H1 (cell line): ENCODE measurements around the gene OTOF. TPM values are rescaled to one million over a fixed set of nuclear protein-coding genes. Genes with fewer than 3 reads are reported as not detected.

Source experiments
- CTCF ChIA-PET: fragments of 300-600 bp; sonication (Branson Sonifier 250); formaldehyde crosslinking; loops from one replicate; lab custom pipeline; 2021; ENCODE audit not compliant: partially characterized antibody; lab: Charles Lee
- POLR2A ChIA-PET: fragments of 300-600 bp; sonication (Branson Sonifier 250); formaldehyde crosslinking; loops from one replicate; lab custom pipeline; 2021; ENCODE audit warnings: inconsistent platforms; ENCODE audit not compliant: partially characterized antibody; lab: Charles Lee
- DNase-seq, 2 experiments: peaks; one replicate each; pipeline versions ENCODE4 v3.0.0 to v3.0.0-alpha.2; 2010 to 2022; ENCODE audit warnings: low spot score in 2 of 2, low read depth in 1 of 2, mixed read lengths in 1 of 2
- FAIRE-seq: peaks from 2 replicates; lab custom pipeline; 2011; peaks lifted over from hg19 to GRCh38; lab: Jason Lieb, UNC
- H2AFZ ChIP-seq: 2 replicates; pipeline ENCODE4 v1.8.1; 2012; ENCODE audit warnings: low read length, inconsistent platforms
- H2AK5ac ChIP-seq: 2 replicates; pipeline ENCODE4 v1.6.1; 2013; ENCODE audit warnings: low read depth, low read length
- H2BK120ac ChIP-seq: replicated peaks from 2 replicates; pipeline ENCODE3; 2013; ENCODE audit warnings: low read depth, low read length, inconsistent platforms
- H2BK12ac ChIP-seq: 2 replicates; pipeline ENCODE4 v1.6.1; 2013; ENCODE audit warnings: low read depth, low read length
- H2BK15ac ChIP-seq: 2 replicates; pipeline ENCODE4 v1.6.1; 2013; ENCODE audit warnings: low read length
- H2BK20ac ChIP-seq: 2 replicates; pipeline ENCODE4 v1.6.1; 2013; ENCODE audit warnings: low read length
- H2BK5ac ChIP-seq: 2 replicates; pipeline ENCODE4 v1.6.1; 2013; ENCODE audit warnings: low read depth, low read length
- H3K14ac ChIP-seq: 2 replicates; pipeline ENCODE4 v1.6.1; 2013; ENCODE audit warnings: inconsistent platforms; ENCODE audit not compliant: insufficient read length
- H3K18ac ChIP-seq: 2 replicates; pipeline ENCODE4 v1.6.1; 2013; ENCODE audit warnings: low read length; ENCODE audit errors: extremely low read depth
- H3K23ac ChIP-seq: 2 replicates; pipeline ENCODE4 v1.6.1; 2013; ENCODE audit warnings: inconsistent platforms; ENCODE audit not compliant: insufficient read length
- H3K23me2 ChIP-seq: 2 replicates; pipeline ENCODE4 v1.6.1; 2013; ENCODE audit warnings: low read depth, low read length
- H3K27ac ChIP-seq: 2 replicates; pipeline ENCODE4 v1.6.1; 2011; ENCODE audit warnings: low read depth, low read length, inconsistent platforms
- H3K27me3 ChIP-seq, 4 experiments: replicated peaks in 1 of 4; 1 replicate in 1 of 4; 2 replicates in 3 of 4; pipeline versions ENCODE4 v1.6.1 to v1.8.1; 2011 to 2013; ENCODE audit warnings: low read length in 3 of 4, mild to moderate bottlenecking in 3 of 4, inconsistent platforms in 2 of 4, mixed read lengths in 2 of 4, moderate library complexity in 1 of 4; ENCODE audit not compliant: control insufficient read depth in 3 of 4, insufficient read depth in 3 of 4; ENCODE audit errors: extremely low read depth in 1 of 4
- H3K36me3 ChIP-seq, 4 experiments: 2 replicates each; pipeline versions ENCODE4 v1.6.1 to v1.8.1; 2011 to 2013; ENCODE audit warnings: mild to moderate bottlenecking in 4 of 4, low read length in 3 of 4, moderate library complexity in 2 of 4, control low read depth in 1 of 4, inconsistent platforms in 1 of 4; ENCODE audit not compliant: insufficient read depth in 4 of 4, control insufficient read depth in 2 of 4
- H3K4ac ChIP-seq: replicated peaks from 2 replicates; pipeline ENCODE3; 2013; ENCODE audit warnings: low read length, low read depth, mixed read lengths, inconsistent platforms; ENCODE audit not compliant: insufficient read length
- H3K4me1 ChIP-seq, 4 experiments: replicated peaks in 1 of 4; 1 replicate in 1 of 4; 2 replicates in 3 of 4; pipeline versions ENCODE4 v1.6.1 to v1.8.1; 2011 to 2013; ENCODE audit warnings: low read length in 3 of 4, inconsistent platforms in 2 of 4, mixed read lengths in 1 of 4; ENCODE audit not compliant: insufficient read depth in 4 of 4, control insufficient read depth in 3 of 4
- H3K4me2 ChIP-seq, 2 experiments: 2 replicates each; pipeline versions ENCODE4 v1.6.1 to v1.8.1; 2011 to 2013; ENCODE audit warnings: low read depth in 2 of 2, low read length in 2 of 2, control low read depth in 1 of 2, inconsistent platforms in 1 of 2, mild to moderate bottlenecking in 1 of 2; ENCODE audit not compliant: insufficient read depth in 1 of 2
- H3K4me3 ChIP-seq, 4 experiments: fragments of 200-600, 300-600 bp in 1 of 4; sonication (generic), shearing (Covaris generic), sonication (Bioruptor Twin) in 1 of 4; 2 replicates each; pipeline versions ENCODE4 v1.5.1 to v1.8.1; 2011 to 2016; ENCODE audit warnings: low read length in 4 of 4, low read depth in 3 of 4, control low read depth in 2 of 4, inconsistent platforms in 2 of 4, mild to moderate bottlenecking in 2 of 4, mixed read lengths in 1 of 4, moderate library complexity in 1 of 4; ENCODE audit not compliant: insufficient read depth in 2 of 4; ENCODE audit errors: extremely low read depth in 1 of 4
- H3K56ac ChIP-seq: replicated peaks from 2 replicates; pipeline ENCODE3; 2013; ENCODE audit warnings: low read depth, mild to moderate bottlenecking, mixed read lengths, low read length, inconsistent platforms; ENCODE audit not compliant: insufficient read length
- H3K79me1 ChIP-seq: 2 replicates; pipeline ENCODE4 v1.6.1; 2013; ENCODE audit warnings: low read depth, low read length, control low read depth
- H3K79me2 ChIP-seq, 2 experiments: 2 replicates each; pipeline versions ENCODE4 v1.6.1 to v1.8.1; 2012 to 2013; ENCODE audit warnings: low read length in 2 of 2, mild to moderate bottlenecking in 2 of 2, inconsistent platforms in 1 of 2; ENCODE audit not compliant: insufficient read depth in 2 of 2, control insufficient read depth in 1 of 2
- H3K9ac ChIP-seq, 4 experiments: replicated peaks in 1 of 4; 1 replicate in 1 of 4; 2 replicates in 3 of 4; pipeline versions ENCODE4 v1.6.1 to v1.8.1; 2011 to 2013; ENCODE audit warnings: low read depth in 3 of 4, low read length in 3 of 4, control low read depth in 2 of 4, mild to moderate bottlenecking in 2 of 4, moderate library complexity in 2 of 4, inconsistent platforms in 1 of 4; ENCODE audit errors: extremely low read depth in 1 of 4
- H3K9me3 ChIP-seq, 2 experiments: 2 replicates each; pipeline versions ENCODE4 v1.6.1 to v1.8.1; 2012 to 2013; ENCODE audit warnings: mild to moderate bottlenecking in 2 of 2, moderate library complexity in 2 of 2, control low read depth in 1 of 2, inconsistent platforms in 1 of 2, low read depth in 1 of 2, low read length in 1 of 2, mixed read lengths in 1 of 2; ENCODE audit not compliant: insufficient read depth in 2 of 2
- H4K20me1 ChIP-seq, 2 experiments: replicated peaks in 1 of 2; 2 replicates each; pipeline versions ENCODE3 to v1.8.1; 2011 to 2013; ENCODE audit warnings: inconsistent platforms in 2 of 2, low read length in 2 of 2, mild to moderate bottlenecking in 1 of 2; ENCODE audit not compliant: insufficient read depth in 2 of 2, control insufficient read depth in 1 of 2
- H4K5ac ChIP-seq: 2 replicates; pipeline ENCODE4 v1.6.1; 2013; ENCODE audit warnings: low read length, low read depth, mixed read lengths, inconsistent platforms; ENCODE audit not compliant: insufficient read length
- H4K8ac ChIP-seq: 2 replicates; pipeline ENCODE4 v1.8.0; 2013; ENCODE audit warnings: mild to moderate bottlenecking, moderate library complexity, low read length, inconsistent platforms; ENCODE audit not compliant: insufficient read depth; ENCODE audit errors: extremely low read depth
- H4K91ac ChIP-seq: replicated peaks from 2 replicates; pipeline ENCODE3; 2013; ENCODE audit warnings: low read length, mixed read lengths, inconsistent platforms; ENCODE audit not compliant: insufficient read length
- CBX8 ChIP-seq: fragments of 300-800, 300-1000 bp; sonication (generic); IDR thresholded peaks from 2 replicates; pipeline ENCODE4 v1.7.1; 2016; ENCODE audit warnings: low read depth, low read length, borderline replicate concordance
- CHD2 ChIP-seq: IDR thresholded peaks from 2 replicates; pipeline ENCODE4 v1.6.1; 2012; ENCODE audit warnings: low read length, improper control_type of control experiment
- CTBP2 ChIP-seq: IDR thresholded peaks from 2 replicates; pipeline ENCODE4 v1.7.0; 2011; ENCODE audit warnings: borderline replicate concordance, mild to moderate bottlenecking, moderate library complexity, mixed read lengths, low read length; ENCODE audit not compliant: insufficient read depth, insufficient read length
- KDM5A ChIP-seq: fragments of 200-600 bp; IDR thresholded peaks from 2 replicates; pipeline ENCODE4 v1.7.1; 2012; ENCODE audit warnings: mild to moderate bottlenecking, low read length, inconsistent platforms, mixed read lengths
- MAFK ChIP-seq: IDR thresholded peaks from 2 replicates; pipeline ENCODE4 v1.6.1; 2012; ENCODE audit warnings: low read depth, mild to moderate bottlenecking, improper control_type of control experiment, low read length
- MAX ChIP-seq: IDR thresholded peaks from 2 replicates; pipeline ENCODE4 v1.6.1; 2012; ENCODE audit warnings: inconsistent platforms
- POLR2A ChIP-seq, 2 experiments: IDR thresholded peaks; 1 replicate in 1 of 2; 2 replicates in 1 of 2; pipeline ENCODE4 v1.6.1; 2011; ENCODE audit warnings: low read depth in 2 of 2, low read length in 2 of 2, mild to moderate bottlenecking in 2 of 2; ENCODE audit errors: control extremely low read depth in 1 of 2
- SIX5 ChIP-seq: IDR thresholded peaks from 2 replicates; pipeline ENCODE4 v1.6.1; 2011; ENCODE audit warnings: mild to moderate bottlenecking, low read depth, low read length
- SRF ChIP-seq: IDR thresholded peaks from 2 replicates; pipeline ENCODE4 v1.6.1; 2011; ENCODE audit warnings: mild to moderate bottlenecking, low read depth, low read length, moderate library complexity
- TEAD4 ChIP-seq: IDR thresholded peaks from 2 replicates; pipeline ENCODE4 v1.6.1; 2012; ENCODE audit warnings: low read depth, low read length, inconsistent platforms, mixed read lengths
- ZNF274 ChIP-seq: IDR thresholded peaks from 2 replicates; pipeline ENCODE4 v1.7.0; 2012; ENCODE audit warnings: low read length, borderline replicate concordance; ENCODE audit errors: extremely low read depth
- WGBS, 2 experiments: shearing (Covaris generic) in 1 of 2; methylation state at CpG; one replicate each; pipeline versions ENCODE4 v1.1.6 to v1.1.7; 2013 to 2015; ENCODE audit warnings: low lambda C conversion rate in 2 of 2, mixed read lengths in 2 of 2, inconsistent platforms in 1 of 2, low coverage in 1 of 2, missing lambda C conversion rate in 1 of 2; ENCODE audit not compliant: insufficient replicate concordance in 2 of 2, insufficient coverage in 1 of 2, insufficient read length in 1 of 2; ENCODE audit errors: extremely low coverage in 1 of 2, missing lambda C conversion rate in 1 of 2; 5-methylcytosine and 5-hydroxymethylcytosine counted together
- polyA plus RNA-seq, 7 experiments: library from polyadenylated mRNA; depleted of rRNA in 3 of 7; stranded (reverse) in 5 of 7; unstranded in 2 of 7; fragments of >200 nt in 5 of 7; fragments of 200-250 nt in 2 of 7; gene quantifications; 1 replicate in 5 of 7; 2 replicates in 1 of 7; 4 replicates in 1 of 7; pipeline versions ENCODE4 v1.2.1 to v1.2.3, GENCODE V29; 2011 to 2013; ENCODE audit warnings: missing spikeins in 2 of 7, mixed read lengths in 2 of 7
- total RNA-seq: library from RNA; stranded (reverse); fragmentation: NEBNext Ultra II Directional; extraction: Animal tissue kit (Norgen Biotek cat#: 25700); gene quantifications from 2 replicates; pipeline ENCODE4 v1.2.1, GENCODE V29; 2021

OTOF gene
- total and polyA plus RNA-seq, 2 of the 8 experiments (the other 6 are each of a cell fraction or from before 2014, with no cell fraction given): 0.06 TPM; not detected in 1

GRCh38 chr2:26486789-26487188 is 8.9 kb upstream of the OTOF start:
- H3K14ac ChIP-seq: no peak overlapping the region
- WGBS, 2 experiments: 82% methylated on average over 3 of the region's 3 CpGs; no CpG with 5 or more reads in 1 of the 2 experiments

More at GRCh38 chr2:26486789-26487188, 8.9 kb upstream of the OTOF start:
- ChIA-PET POLR2A (interaction anchor here (1.4 to 1.5 kb wide), 2 partner anchors 9 kb away, joined by 4 to 5 read pairs; partner anchors contain the start of gene OTOF), CTCF (interaction anchor here (1.3 to 1.5 kb wide), 3 partner anchors 14 to 91 kb away, joined by 4 to 6 read pairs (median 5); no protein-coding TSS in a partner anchor)
- H3K27me3 ChIP-seq: no peaks in the 10 kb centered on the region
- no peak overlapping the region for H3K23ac ChIP-seq
- no peak overlapping the region for H4K5ac ChIP-seq
- H3K79me2 ChIP-seq: no peaks in the 10 kb centered on the region
- H2BK20ac ChIP-seq: no peak overlapping the region
- no peak overlapping the region for H3K56ac ChIP-seq
- no peak overlapping the region for H4K8ac ChIP-seq
- no peak overlapping the region for H4K91ac ChIP-seq
- H2BK5ac ChIP-seq: no peak overlapping the region
- no peak overlapping the region for H3K18ac ChIP-seq
- no peak overlapping the region for H2AK5ac ChIP-seq
- H3K27ac ChIP-seq: no peak overlapping the region
- no peak overlapping the region for H3K9ac ChIP-seq
- no peak overlapping the region for H3K4me3 ChIP-seq
- no peaks in the 10 kb centered on the region for H3K36me3 ChIP-seq
- no peaks in the 10 kb centered on the region for H3K4me1 ChIP-seq
- TF ChIP-seq SRF (no peak), SIX5 (no peak), KDM5A (no peak), TEAD4 (no peak), MAX (no peak), ZNF274 (no peak), CBX8 (no peak), CTBP2 (no peak), CHD2 (no peak), POLR2A (IDR thresholded peaks at IDR 0.05; ENCODE audit: control extremely low read depth in 1 of 2, low read depth in 2 of 2, low read length in 2 of 2) (no peak), MAFK (no peak)
- peaks cover 5% of the 10 kb centered on the region; the same call in 1 of the 2 replicates for H3K23me2 ChIP-seq
- DNase-seq (no peak), FAIRE-seq (no peak)
- peaks cover 0 to 7% of the 10 kb centered on the region in 2 experiments for H4K20me1 ChIP-seq
- no peak overlapping the region for H3K4ac ChIP-seq
- no peak overlapping the region for H2BK15ac ChIP-seq
- no peak overlapping the region for H3K4me2 ChIP-seq
- no peaks in the 10 kb centered on the region for H3K79me1 ChIP-seq
- H2AFZ ChIP-seq: no peak overlapping the region
- H2BK120ac ChIP-seq: no peak overlapping the region
- H3K9me3 ChIP-seq: no peaks in the 10 kb centered on the region
- H2BK12ac ChIP-seq: no peak overlapping the region
